GM19372 (cell line): Measurements from ENCODE around the gene RBM10.

Experiments used
- ATAC-seq: cut with Tn5 transposase; IDR thresholded peaks from one replicate; pipeline ENCODE4 v1.9.1; 2021; ENCODE audit warnings: mild to moderate bottlenecking, low read depth, moderate library complexity; ENCODE audit not compliant: unreplicated experiment

RBM10 gene

GRCh38 chrX:47232197-47232802, 87.3 kb downstream of the RBM10 start:
- no peak for ATAC-seq

- ATAC-seq = peak; percentile 19
Measured at GRCh38 chrX:47232803-47233332, 87.8 kb downstream of the RBM10 start, which contains the start of gene USP11. Gene USP11, plus strand, starts transcription at chrX:47233009. Its CDS starts 35 bp downstream, at chrX:47233044.

GRCh38 chrX:47233333-47234113, 88.5 kb downstream of the RBM10 start:
- peak; percentile 82 for ATAC-seq

- no peak for ATAC-seq
Measured at GRCh38 chrX:47234583-47234982, 89.6 kb downstream of the RBM10 start.

GRCh38 chrX:47235691-47236103, 90.7 kb downstream of the RBM10 start:
- ATAC-seq = no peak
